Measurements from ENCODE around the gene MMP7.
"Not testable (repeated sequence)": the region's sequence is repeated elsewhere in the genome, so short reads cannot be mapped to it uniquely, and the experiment has no call there.

Gene MMP7

DNA sequence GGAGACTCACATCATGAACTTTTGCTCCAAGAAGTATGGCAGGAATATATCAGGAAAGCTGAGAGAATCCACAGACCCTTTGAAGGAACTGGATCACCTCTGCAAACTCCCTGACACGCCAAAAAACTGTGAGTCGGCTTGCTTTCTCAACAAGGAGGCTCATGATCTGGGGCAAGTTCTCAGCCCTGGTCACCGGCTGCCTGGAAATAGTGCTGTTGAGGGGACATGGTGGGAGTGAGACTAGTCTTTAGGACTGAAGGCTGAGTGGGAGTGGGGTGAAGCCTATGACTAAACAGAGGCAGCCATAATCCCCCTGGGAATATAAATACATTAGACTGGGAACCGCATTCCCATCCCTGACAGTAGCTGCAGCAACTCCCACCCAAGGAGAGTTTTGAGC is 8.4 kb upstream of the MMP7 start:
- DNase-seq, result no peak

GRCh38 chr11:102534261-102534872 is 3.8 kb upstream of the MMP7 start:
- no peak for DNase-seq

- DNase-seq, result no peak
Observed at GRCh38 chr11:102528618-102529017, 1.9 kb downstream of the MMP7 start.

- DNase-seq, result no peak
Observed at GRCh38 chr11:102527684-102528083, 2.9 kb downstream of the MMP7 start.

DNA sequence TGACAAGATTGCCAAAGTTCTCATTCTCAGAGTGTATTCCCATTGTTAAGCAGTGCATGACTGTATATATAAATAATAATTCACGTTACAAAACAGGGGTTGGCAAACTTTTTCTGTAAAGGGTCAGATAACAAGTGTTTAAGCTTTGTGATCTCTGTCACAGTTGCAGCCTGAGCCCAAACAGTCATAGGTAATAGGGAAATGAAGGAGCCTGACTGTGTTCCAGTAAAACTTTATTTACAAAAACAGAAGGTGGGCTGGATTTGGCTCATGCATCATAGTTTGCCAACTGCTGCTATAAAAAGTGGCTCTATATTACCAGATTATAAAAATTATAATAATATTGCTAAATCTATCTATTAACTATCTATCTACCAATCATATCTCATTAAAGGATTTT is 3.5 kb downstream of the MMP7 start:
- no peak for DNase-seq

- DNase-seq, result no peak
Observed at GRCh38 chr11:102523887-102524286, 6.7 kb downstream of the MMP7 start.

GRCh38 chr11:102523189-102523570 is 7.4 kb downstream of the MMP7 start:
- DNase-seq, result no peak

DNA sequence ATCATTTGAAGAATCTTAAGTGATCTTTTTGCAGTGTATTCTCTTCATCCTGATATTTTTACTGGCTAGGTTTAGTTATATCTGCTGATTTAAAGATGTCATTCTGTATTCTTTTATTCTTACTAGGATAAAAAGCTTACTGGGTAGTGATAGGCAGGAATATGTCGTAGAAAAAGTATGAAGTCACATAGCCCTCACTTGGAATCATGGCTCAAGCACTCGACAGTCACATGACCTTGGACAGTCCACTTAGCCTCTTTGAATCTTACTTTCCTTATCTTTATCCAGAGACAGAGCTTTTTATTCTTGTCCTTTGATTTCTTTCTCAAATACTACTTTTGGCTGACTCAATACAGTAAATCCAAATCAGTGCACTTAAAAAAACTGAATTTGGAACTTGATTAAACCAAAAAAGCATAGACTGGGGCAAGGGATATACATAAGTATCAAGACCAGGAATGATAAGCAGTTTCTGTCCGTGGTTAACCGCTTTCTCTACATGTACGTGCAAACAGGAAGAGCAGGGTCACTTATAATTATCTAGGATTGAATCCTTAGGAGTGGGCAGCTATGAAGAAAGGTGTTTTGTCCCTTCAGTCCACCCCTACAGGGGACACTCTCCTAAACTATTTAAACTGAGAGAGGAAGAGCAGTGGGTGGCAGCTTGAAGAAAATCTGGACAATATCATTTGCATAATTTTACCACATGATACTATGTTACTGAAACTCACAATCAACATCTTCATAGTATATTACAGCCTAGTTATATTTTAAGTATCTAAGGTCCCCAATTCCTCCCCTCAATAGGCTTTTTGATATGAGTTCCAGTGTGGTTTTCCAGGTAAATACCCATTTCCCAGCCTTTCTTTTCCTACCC is 8.0 kb downstream of the MMP7 start:
- DNase-seq, result no peak

DNA sequence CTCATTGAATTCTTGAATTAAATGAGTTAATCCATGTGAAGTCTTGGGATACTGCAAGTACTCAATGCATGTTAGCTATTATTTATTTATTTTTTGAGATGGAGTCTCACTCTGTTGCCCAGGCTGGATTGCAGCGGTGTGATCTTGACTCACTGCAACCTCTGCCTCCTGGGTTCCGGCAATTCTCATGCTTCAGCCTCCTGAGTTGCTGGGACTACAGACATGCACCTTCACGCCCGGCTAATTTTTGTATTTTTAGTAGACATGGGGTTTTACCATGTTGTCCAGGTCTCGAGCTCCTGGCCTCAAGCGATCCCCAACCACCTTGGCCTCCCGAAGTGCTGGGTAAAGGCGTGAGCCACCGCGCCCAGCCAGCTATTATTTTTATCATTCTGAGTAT is 9.4 kb downstream of the MMP7 start:
- DNase-seq, result no peak

DNA sequence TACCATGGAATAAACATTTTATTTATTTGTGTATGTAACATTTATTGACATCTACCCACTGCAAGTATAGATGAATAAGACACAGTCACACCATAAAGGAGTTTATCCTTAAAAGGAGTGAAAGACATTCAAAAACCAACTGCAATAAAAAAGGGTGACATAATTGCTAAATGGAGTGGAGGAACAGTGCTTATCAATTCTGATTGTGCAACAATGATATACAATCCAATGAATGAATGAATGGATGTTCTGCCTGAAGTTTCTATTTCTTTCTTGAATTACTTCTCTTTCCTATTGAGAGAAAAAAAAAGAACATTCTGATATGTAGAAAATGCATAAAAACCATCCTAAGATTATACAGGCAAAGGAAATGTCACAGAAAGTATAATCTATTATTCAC is 10.0 kb downstream of the MMP7 start:
- DNase-seq, result no peak

- no peak for DNase-seq
Observed at GRCh38 chr11:102518296-102519094, 12.1 kb downstream of the MMP7 start.

GRCh38 chr11:102517670-102518069 is 12.9 kb downstream of the MMP7 start:
- no peak for DNase-seq

DNA sequence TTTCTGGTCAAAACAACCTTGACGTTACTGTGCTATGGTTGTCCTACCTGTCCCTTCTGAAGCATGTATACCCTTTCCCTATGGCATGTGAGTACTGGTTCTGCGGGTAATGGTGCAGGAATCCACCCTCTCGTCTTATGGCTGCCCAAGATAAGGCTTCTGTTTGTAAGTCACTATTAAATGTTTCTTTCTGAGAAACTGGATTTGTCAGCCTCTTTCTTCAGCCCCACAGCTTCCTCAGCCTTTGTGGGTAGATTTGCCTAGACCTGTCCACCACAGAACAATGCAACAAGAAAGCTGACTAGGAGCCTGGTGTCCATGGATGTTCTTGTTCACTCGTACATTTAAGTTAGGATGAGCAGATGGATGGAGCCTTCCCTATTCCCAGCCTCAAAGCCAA is 14.4 kb downstream of the MMP7 start:
- DNase-seq, result no peak

GRCh38 chr11:102513869-102514268 is 16.7 kb downstream of the MMP7 start:
- DNase-seq, result no peak

DNA sequence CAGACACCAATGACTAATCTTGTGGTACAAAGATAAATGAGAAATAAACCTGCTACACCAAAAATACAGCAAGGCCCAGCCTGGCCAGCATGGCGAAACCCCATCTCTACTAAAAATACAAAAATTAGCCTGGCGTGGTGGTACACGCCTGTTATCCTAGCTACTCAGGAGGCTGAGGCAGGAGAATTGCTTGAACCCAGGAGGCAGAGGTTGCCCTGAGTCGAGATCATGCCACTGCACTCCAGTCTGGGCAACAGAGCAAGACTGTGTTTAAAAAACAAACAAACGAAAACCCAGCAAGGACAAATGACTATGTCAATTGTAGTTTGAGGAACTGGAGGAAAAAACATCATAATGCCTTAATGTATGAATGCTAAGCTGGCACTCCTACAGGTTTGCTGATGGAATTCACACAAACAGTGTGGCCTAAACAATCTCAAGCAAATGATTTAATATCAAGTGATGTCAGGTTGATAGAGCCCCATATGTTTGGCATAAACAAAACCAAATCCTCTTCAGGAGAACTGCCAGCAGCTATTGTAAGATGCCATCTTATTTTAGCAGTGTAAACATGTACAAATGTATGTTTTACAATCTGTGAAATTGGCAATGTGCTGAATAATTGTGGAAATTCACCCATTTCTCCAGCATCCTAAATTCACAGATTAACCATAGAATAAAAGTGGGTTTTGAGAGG is 20.0 kb downstream of the MMP7 start:
- DNase-seq, result no peak

DNA sequence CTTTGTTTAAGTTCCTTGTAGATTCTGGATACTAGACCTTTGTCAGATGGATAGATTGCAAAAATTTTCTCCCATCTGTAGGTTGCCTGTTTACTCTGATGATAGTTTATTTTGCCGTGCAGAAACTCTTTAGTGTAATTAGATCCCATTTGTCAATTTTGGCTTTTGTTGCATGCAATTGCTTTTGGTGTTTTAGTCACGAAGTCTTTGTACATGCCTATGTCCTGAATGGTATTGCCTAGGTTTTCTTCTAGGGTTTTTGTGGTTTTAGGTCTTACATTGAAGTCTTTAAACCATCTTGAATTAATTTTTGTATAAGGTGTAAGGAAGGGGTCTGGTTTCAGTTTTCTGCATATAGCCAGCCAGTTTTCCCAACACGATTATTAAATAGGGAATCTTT is 27.7 kb downstream of the MMP7 start:
- DNase-seq, result not testable (repeated sequence)

DNA sequence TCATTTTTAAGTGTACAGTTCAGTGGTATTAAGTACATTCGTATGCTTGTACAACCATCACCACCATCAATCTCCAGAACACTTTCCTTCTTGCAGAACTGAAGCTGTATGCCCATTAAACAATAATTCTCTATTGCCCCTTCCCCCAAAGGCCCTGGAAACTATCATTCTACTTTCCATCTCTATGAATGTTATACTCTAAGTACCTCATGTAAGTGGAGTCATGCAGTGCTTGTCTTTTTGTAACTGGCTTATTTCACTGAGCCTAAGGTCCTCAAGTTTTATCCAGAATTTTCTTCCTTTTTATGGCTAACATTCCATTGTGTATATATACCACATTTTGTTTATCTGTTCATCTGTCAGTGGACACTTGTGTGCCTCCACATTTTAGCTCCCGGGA is 29.7 kb downstream of the MMP7 start:
- DNase-seq, result no peak

- no peak for DNase-seq
Observed at GRCh38 chr11:102499931-102500330, 30.6 kb downstream of the MMP7 start.

- DNase-seq, result no peak
Observed at GRCh38 chr11:102499151-102499550, 31.4 kb downstream of the MMP7 start.

- DNase-seq, result no peak
Observed at GRCh38 chr11:102497061-102497460, 33.5 kb downstream of the MMP7 start.

GRCh38 chr11:102495161-102496042 is 35.1 kb downstream of the MMP7 start:
- DNase-seq, result no peak

GRCh38 chr11:102494216-102494615 is 36.3 kb downstream of the MMP7 start:
- DNase-seq, result no peak

Data from stimulated activated CD4-positive, alpha-beta T cell treated with anti-CD3 and anti-CD28 coated beads, Interleukin-1b, Interleukin-23, amount 100 ng/mL, for 48 hours (primary cell).